EH (cell line): ENCODE measurements around the gene MAGI2.

Experiments
- DNase-seq: peaks from one replicate; pipeline ENCODE4 v3.0.0-alpha.2; 2015; ENCODE audit warnings: low read depth

MAGI2 gene

GRCh38 chr7:78912781-78913180, 540.7 kb downstream of the MAGI2 start:
- peak; percentile 46 for DNase-seq

GRCh38 chr7:78906735-78907134, 546.7 kb downstream of the MAGI2 start:
- DNase-seq: no peak

- DNase-seq: no peak
Observed at GRCh38 chr7:78905436-78905835, 548.0 kb downstream of the MAGI2 start.

- DNase-seq: no peak
Observed at GRCh38 chr7:78904983-78905382, 548.5 kb downstream of the MAGI2 start.

- DNase-seq: no peak
Observed at GRCh38 chr7:78901566-78901965, 551.9 kb downstream of the MAGI2 start.

- DNase-seq: no peak
Observed at GRCh38 chr7:78900806-78901205, 552.7 kb downstream of the MAGI2 start.

GRCh38 chr7:78895393-78895792, 558.1 kb downstream of the MAGI2 start:
- DNase-seq: no peak

- DNase-seq: no peak
Observed at GRCh38 chr7:78879206-78879605, 574.3 kb downstream of the MAGI2 start.

- DNase-seq: peak; percentile 10
Observed at GRCh38 chr7:78873117-78873516, 580.4 kb downstream of the MAGI2 start.

GRCh38 chr7:78864339-78864738, 589.1 kb downstream of the MAGI2 start:
- DNase-seq: no peak

GRCh38 chr7:78863281-78863680, 590.2 kb downstream of the MAGI2 start:
- peak; percentile 11 for DNase-seq

GRCh38 chr7:78862411-78862900, 591.0 kb downstream of the MAGI2 start:
- no peak for DNase-seq

GRCh38 chr7:78852951-78853350, 600.5 kb downstream of the MAGI2 start:
- DNase-seq: peak; percentile 95

GRCh38 chr7:78850093-78850740, 603.2 kb downstream of the MAGI2 start:
- no peak for DNase-seq

- no peak for DNase-seq
Observed at GRCh38 chr7:78845155-78845554, 608.3 kb downstream of the MAGI2 start.

GRCh38 chr7:78842068-78842467, 611.4 kb downstream of the MAGI2 start:
- DNase-seq: no peak

GRCh38 chr7:78835897-78836296, 617.6 kb downstream of the MAGI2 start:
- DNase-seq: no peak

- DNase-seq: no peak
Observed at GRCh38 chr7:78828317-78828716, 625.1 kb downstream of the MAGI2 start.

- no peak for DNase-seq
Observed at GRCh38 chr7:78803501-78804127, 649.9 kb downstream of the MAGI2 start.

GRCh38 chr7:78794101-78794500, 659.4 kb downstream of the MAGI2 start:
- DNase-seq: peak; percentile 78

GRCh38 chr7:78792624-78793023, 660.8 kb downstream of the MAGI2 start:
- DNase-seq: no peak

- DNase-seq: no peak
Observed at GRCh38 chr7:78792006-78792405, 661.5 kb downstream of the MAGI2 start.

- no peak for DNase-seq
Observed at GRCh38 chr7:78788464-78788863, 665.0 kb downstream of the MAGI2 start.

- no peak for DNase-seq
Observed at GRCh38 chr7:78787854-78788253, 665.6 kb downstream of the MAGI2 start.
